H9 (cell line): Measurements from ENCODE around the gene CCDC190. TPM values are rescaled to one million over a fixed set of nuclear protein-coding genes. Genes with fewer than 3 reads are reported as not detected.

Experiments used
- DNase-seq: peaks from one replicate; pipeline ENCODE4 v3.0.0-alpha.2; 2017
- H2AFZ ChIP-seq: one replicate; pipeline ENCODE4 v1.6.1; 2013; ENCODE audit warnings: mild to moderate bottlenecking, low read length, control low read depth, moderate library complexity
- H2AK5ac ChIP-seq: 2 replicates; pipeline ENCODE4 v1.6.1; 2013; ENCODE audit warnings: low read length, control low read depth, mixed read lengths; ENCODE audit not compliant: insufficient read length
- H2BK120ac ChIP-seq: one replicate; pipeline ENCODE4 v1.6.1; 2013; ENCODE audit warnings: low read depth, mild to moderate bottlenecking, low read length, control low read depth, inconsistent platforms; ENCODE audit not compliant: poor library complexity, severe bottlenecking
- H2BK12ac ChIP-seq: 2 replicates; pipeline ENCODE4 v1.6.1; 2013; ENCODE audit warnings: low read length, control low read depth, mixed read lengths, low read depth; ENCODE audit not compliant: insufficient read length
- H2BK15ac ChIP-seq: 2 replicates; pipeline ENCODE4 v1.6.1; 2013; ENCODE audit warnings: low read depth, low read length, control low read depth
- H2BK20ac ChIP-seq: one replicate; pipeline ENCODE4 v1.6.1; 2013; ENCODE audit warnings: low read depth, mild to moderate bottlenecking, low read length, control low read depth, inconsistent platforms; ENCODE audit not compliant: poor library complexity, severe bottlenecking
- H2BK5ac ChIP-seq: 2 replicates; pipeline ENCODE4 v1.6.1; 2013; ENCODE audit warnings: low read length, control low read depth, mixed read lengths; ENCODE audit not compliant: insufficient read length
- H3K14ac ChIP-seq: 2 replicates; pipeline ENCODE4 v1.6.1; 2013; ENCODE audit warnings: low read length, control low read depth; ENCODE audit not compliant: insufficient read depth
- H3K18ac ChIP-seq: 2 replicates; pipeline ENCODE4 v1.6.1; 2013; ENCODE audit warnings: low read depth, mild to moderate bottlenecking, mixed read lengths, low read length, control low read depth; ENCODE audit not compliant: insufficient read length
- H3K23ac ChIP-seq: 2 replicates; pipeline ENCODE4 v1.6.1; 2013; ENCODE audit warnings: low read length, control low read depth, mixed read lengths, low read depth; ENCODE audit not compliant: insufficient read length
- H3K23me2 ChIP-seq: 2 replicates; pipeline ENCODE4 v1.6.1; 2013; ENCODE audit warnings: low read depth, mild to moderate bottlenecking, mixed read lengths, low read length, control low read depth; ENCODE audit not compliant: insufficient read length, poor library complexity, severe bottlenecking
- H3K27ac ChIP-seq: 2 replicates; pipeline ENCODE4 v1.5.1; 2013; ENCODE audit warnings: low read length, control low read depth, mixed read lengths, low read depth; ENCODE audit not compliant: insufficient read length
- H3K27me3 ChIP-seq: 2 replicates; pipeline ENCODE4 v1.6.1; 2013; ENCODE audit warnings: low read length, control low read depth, inconsistent platforms; ENCODE audit not compliant: insufficient read depth
- H3K4ac ChIP-seq: 2 replicates; pipeline ENCODE4 v1.6.1; 2013; ENCODE audit warnings: low read depth, mild to moderate bottlenecking, control low read depth, inconsistent platforms, low read length, moderate library complexity
- H3K4me1 ChIP-seq: 2 replicates; pipeline ENCODE4 v1.6.1; 2013; ENCODE audit warnings: low read length, control low read depth, inconsistent platforms; ENCODE audit not compliant: insufficient read depth
- H3K4me2 ChIP-seq: 2 replicates; pipeline ENCODE4 v1.6.1; 2013; ENCODE audit warnings: low read length, control low read depth, mixed read lengths; ENCODE audit not compliant: insufficient read length, insufficient read depth
- H3K56ac ChIP-seq: 2 replicates; pipeline ENCODE4 v1.6.1; 2013; ENCODE audit warnings: low read depth, mild to moderate bottlenecking, mixed read lengths, low read length, control low read depth; ENCODE audit not compliant: insufficient read length
- H3K79me1 ChIP-seq: 2 replicates; pipeline ENCODE4 v1.6.1; 2013; ENCODE audit warnings: low read depth, mild to moderate bottlenecking, moderate library complexity, low read length, control low read depth, inconsistent platforms; ENCODE audit not compliant: insufficient read depth, poor library complexity, severe bottlenecking
- H3K79me2 ChIP-seq: 2 replicates; pipeline ENCODE4 v1.6.1; 2013; ENCODE audit warnings: low read length, control low read depth, inconsistent platforms; ENCODE audit not compliant: insufficient read depth
- H3K9ac ChIP-seq: 2 replicates; pipeline ENCODE4 v1.6.1; 2013; ENCODE audit warnings: low read length, control low read depth, mixed read lengths; ENCODE audit not compliant: insufficient read length; ENCODE audit errors: extremely low read depth
- H3K9me3 ChIP-seq: one replicate; pipeline ENCODE4 v1.6.1; 2013; ENCODE audit warnings: low read depth, low read length, inconsistent platforms; ENCODE audit not compliant: control insufficient read depth
- H3T11ph ChIP-seq: one replicate; pipeline ENCODE4 v1.6.1; 2013; ENCODE audit warnings: mild to moderate bottlenecking, low read length, control low read depth, inconsistent platforms
- H4K20me1 ChIP-seq: one replicate; pipeline ENCODE4 v1.6.1; 2013; ENCODE audit not compliant: control insufficient read depth, insufficient read length, insufficient read depth
- H4K5ac ChIP-seq: 2 replicates; pipeline ENCODE4 v1.6.1; 2013; ENCODE audit warnings: low read depth, mild to moderate bottlenecking, mixed read lengths, low read length, control low read depth; ENCODE audit not compliant: insufficient read length
- H4K8ac ChIP-seq: replicated peaks from 2 replicates; pipeline ENCODE4 v1.6.1; 2013; ENCODE audit warnings: low read length, control low read depth, mixed read lengths, low read depth; ENCODE audit not compliant: insufficient read length
- H4K91ac ChIP-seq: 2 replicates; pipeline ENCODE4 v1.6.1; 2013; ENCODE audit warnings: low read depth, mild to moderate bottlenecking, moderate library complexity, mixed read lengths, low read length, control low read depth; ENCODE audit not compliant: insufficient read length
- H3K27ac Mint-ChIP-seq, 3 experiments: 2 replicates in 2 of 3; 3 replicates in 1 of 3; pipeline ENCODE4 v1.8.0; 2020 to 2021; ENCODE audit warnings: mixed read lengths in 3 of 3, mild to moderate bottlenecking in 1 of 3, moderate library complexity in 1 of 3
- H3K27me3 Mint-ChIP-seq: 2 replicates; pipeline ENCODE4 v1.8.0; 2021; ENCODE audit warnings: low read depth, mild to moderate bottlenecking, moderate library complexity, mixed read lengths
- H3K36me3 Mint-ChIP-seq, 3 experiments: 2 replicates in 2 of 3; 3 replicates in 1 of 3; pipeline ENCODE4 v1.8.0; 2020 to 2021; ENCODE audit warnings: low read depth in 3 of 3, mixed read lengths in 3 of 3; ENCODE audit not compliant: insufficient read depth in 1 of 3
- H3K4me1 Mint-ChIP-seq, 2 experiments: 2 replicates each; pipeline ENCODE4 v1.8.0; 2020; ENCODE audit warnings: mixed read lengths in 2 of 2
- H3K4me3 Mint-ChIP-seq, 2 experiments: 2 replicates in 1 of 2; 3 replicates in 1 of 2; pipeline ENCODE4 v1.8.0; 2020 to 2021; ENCODE audit warnings: mild to moderate bottlenecking in 2 of 2, mixed read lengths in 2 of 2, moderate library complexity in 1 of 2
- H3K9me3 Mint-ChIP-seq, 2 experiments: 2 replicates in 1 of 2; 3 replicates in 1 of 2; pipeline ENCODE4 v1.8.0; 2020; ENCODE audit warnings: mild to moderate bottlenecking in 2 of 2, mixed read lengths in 2 of 2, moderate library complexity in 1 of 2
- WGBS: extraction: QIAGEN DNeasy Blood & Tissue Kit; methylation state at CpG from one replicate; pipeline ENCODE4 v1.1.7; 2013; ENCODE audit warnings: missing lambda C conversion rate, low lambda C conversion rate, mixed read lengths; ENCODE audit not compliant: insufficient read length; ENCODE audit errors: extremely low coverage; 5-methylcytosine and 5-hydroxymethylcytosine counted together
- total RNA-seq: library from RNA; stranded (reverse); gene quantifications from 2 replicates; pipeline ENCODE4 v1.2.1, GENCODE V29; 2021
- TF ChIP-seq, protein P1 (sequence below): fragments of 200-600 bp; sonication (generic); conservative IDR thresholded peaks from 3 replicates; pipeline ENCODE4 v1.8.0; 2021; ENCODE audit warnings: antibody characterized with exemption, mild to moderate bottlenecking

The CCDC190 gene
- total RNA-seq, 1 experiment from 2014 or later, result not detected

DNA sequence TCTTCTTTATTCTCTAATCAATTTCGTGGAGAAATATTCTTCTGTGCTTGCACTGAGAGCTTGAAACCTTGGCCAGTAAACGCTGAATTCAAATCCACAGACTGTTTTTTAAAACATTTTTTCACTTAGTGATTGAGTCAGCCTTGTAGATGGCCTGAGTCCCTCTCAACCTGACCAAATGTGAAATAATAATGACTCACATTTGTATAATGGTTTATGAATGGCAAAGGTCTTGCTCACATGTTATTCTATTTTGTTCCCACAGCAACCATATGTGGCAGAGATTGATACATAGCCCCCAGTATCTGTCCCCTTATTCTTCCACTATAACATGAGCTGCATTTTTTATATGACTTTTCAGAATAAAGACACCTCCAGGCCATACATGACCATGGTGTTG, 47.8 kb upstream of the CCDC190 start:
- Histone ChIP-seq H3T11ph (no peak overlapping the region), H3K27me3 (no peaks in the 10 kb centered on the region), H2BK15ac (no peak overlapping the region), H3K79me1 (no peaks in the 10 kb centered on the region), H2BK120ac (no peak overlapping the region), H2BK12ac (no peak overlapping the region), H3K4me1 (peaks cover 2% of the 10 kb centered on the region; the same call in 1 of the 2 replicates), H3K23me2 (no peaks in the 10 kb centered on the region), H3K4me2 (no peak overlapping the region), H2BK20ac (no peak overlapping the region), H3K79me2 (no peaks in the 10 kb centered on the region), H3K18ac (no peak overlapping the region), H3K23ac (no peak overlapping the region), H2AFZ (no peak overlapping the region), H4K91ac (no peak overlapping the region), H4K5ac (no peak overlapping the region), H3K27ac (no peak overlapping the region), H3K56ac (no peak overlapping the region), H3K9me3 (no peaks in the 10 kb centered on the region), H4K20me1 (no peaks in the 10 kb centered on the region), H2BK5ac (no peak overlapping the region), H3K9ac (no peak overlapping the region), H4K8ac (no peak overlapping the region), H3K4ac (no peak overlapping the region), H3K14ac (no peak overlapping the region), H2AK5ac (no peak overlapping the region)
- Mint-ChIP-seq H3K27ac (no peak overlapping the region), H3K36me3 (peaks cover 3 to 7% (median 6%) of the 10 kb centered on the region in 3 experiments; a peak in 5 of 7 replicates), H3K27me3 (no peaks in the 10 kb centered on the region), H3K4me1 (peaks cover 4 to 6% of the 10 kb centered on the region in 2 experiments), H3K9me3 (peaks cover 11 to 16% of the 10 kb centered on the region in 2 experiments), H3K4me3 (no peak overlapping the region)
- whole genome bisulfite sequencing, result no CpG with 5 or more reads among the region's 2 CpGs
- TF ChIP-seq, protein P1, sequence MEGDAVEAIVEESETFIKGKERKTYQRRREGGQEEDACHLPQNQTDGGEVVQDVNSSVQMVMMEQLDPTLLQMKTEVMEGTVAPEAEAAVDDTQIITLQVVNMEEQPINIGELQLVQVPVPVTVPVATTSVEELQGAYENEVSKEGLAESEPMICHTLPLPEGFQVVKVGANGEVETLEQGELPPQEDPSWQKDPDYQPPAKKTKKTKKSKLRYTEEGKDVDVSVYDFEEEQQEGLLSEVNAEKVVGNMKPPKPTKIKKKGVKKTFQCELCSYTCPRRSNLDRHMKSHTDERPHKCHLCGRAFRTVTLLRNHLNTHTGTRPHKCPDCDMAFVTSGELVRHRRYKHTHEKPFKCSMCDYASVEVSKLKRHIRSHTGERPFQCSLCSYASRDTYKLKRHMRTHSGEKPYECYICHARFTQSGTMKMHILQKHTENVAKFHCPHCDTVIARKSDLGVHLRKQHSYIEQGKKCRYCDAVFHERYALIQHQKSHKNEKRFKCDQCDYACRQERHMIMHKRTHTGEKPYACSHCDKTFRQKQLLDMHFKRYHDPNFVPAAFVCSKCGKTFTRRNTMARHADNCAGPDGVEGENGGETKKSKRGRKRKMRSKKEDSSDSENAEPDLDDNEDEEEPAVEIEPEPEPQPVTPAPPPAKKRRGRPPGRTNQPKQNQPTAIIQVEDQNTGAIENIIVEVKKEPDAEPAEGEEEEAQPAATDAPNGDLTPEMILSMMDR, result no peak
- no peak for DNase-seq
